Measurements from ENCODE around the gene CEP112. TPM values are rescaled to one million over a fixed set of nuclear protein-coding genes. Genes with fewer than 3 reads are reported as not detected.
"Not testable (repeated sequence)": the region's sequence is repeated elsewhere in the genome, so short reads cannot be mapped to it uniquely, and the experiment has no call there.

Gene CEP112
- total RNA-seq, 1 experiment from 2014 or later: 2.0 TPM

DNA sequence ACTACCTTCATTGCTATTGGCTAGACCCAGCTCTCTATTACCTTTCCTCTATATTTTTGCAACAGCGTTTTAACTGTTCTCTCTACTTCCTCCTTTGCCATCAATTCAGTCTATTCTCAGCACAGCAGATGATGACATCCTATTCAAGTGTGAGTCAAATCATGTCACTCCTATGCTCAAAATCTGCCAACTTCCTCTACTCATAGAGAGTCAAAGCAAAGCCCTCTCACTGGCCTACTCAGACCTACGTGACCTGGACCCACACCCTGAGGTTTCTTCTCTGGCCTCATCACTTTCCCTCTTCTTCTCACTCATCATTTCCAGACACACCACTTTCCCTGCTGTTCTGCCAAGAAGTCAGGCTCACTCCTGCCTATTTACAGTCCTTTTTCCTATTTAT, 341.4 kb downstream of the CEP112 start:
- no peak for DNase-seq
- Histone ChIP-seq H3K36me3 (replicated peaks; ENCODE audit: control insufficient read depth, insufficient read depth, low read length) (no peaks in the 10 kb centered on the region), H3K27me3 (ENCODE audit: control insufficient read depth, insufficient read depth, low read length) (no peaks in the 10 kb centered on the region), H3K4me3 (ENCODE audit: insufficient read depth, low read depth, low read length) (no peak overlapping the region)

DNA sequence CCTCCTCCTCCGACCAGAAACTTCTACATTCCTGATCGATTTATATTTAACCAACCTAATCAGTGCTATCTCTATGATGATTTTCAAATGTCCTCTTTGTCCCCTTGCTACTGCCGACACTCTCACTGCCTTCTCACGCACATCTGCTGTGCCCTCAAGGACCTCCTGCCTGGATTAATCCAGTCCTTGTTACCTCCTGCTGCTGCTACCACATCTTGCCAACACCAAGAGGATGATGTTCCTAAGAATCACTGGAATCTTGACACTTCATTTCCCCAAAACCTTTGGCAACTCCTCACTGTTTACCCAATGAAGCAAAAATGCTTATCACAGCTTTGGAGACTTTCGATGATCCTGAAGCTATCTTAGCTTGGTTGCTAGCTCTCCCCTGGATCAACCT, 343.2 kb downstream of the CEP112 start:
- Histone ChIP-seq H3K27me3 (ENCODE audit: control insufficient read depth, insufficient read depth, low read length) (no peaks in the 10 kb centered on the region), H3K36me3 (replicated peaks; ENCODE audit: control insufficient read depth, insufficient read depth, low read length) (no peaks in the 10 kb centered on the region), H3K4me3 (ENCODE audit: insufficient read depth, low read depth, low read length) (no peak overlapping the region)
- DNase-seq: no peak

- Histone ChIP-seq H3K27me3 (ENCODE audit: control insufficient read depth, insufficient read depth, low read length) (no peaks in the 10 kb centered on the region), H3K4me3 (ENCODE audit: insufficient read depth, low read depth, low read length) (no peak overlapping the region), H3K36me3 (replicated peaks; ENCODE audit: control insufficient read depth, insufficient read depth, low read length) (no peaks in the 10 kb centered on the region)
- DNase-seq: no peak
Measured at GRCh38 chr17:65841089-65841488, 350.8 kb downstream of the CEP112 start.

- H3K4me3 ChIP-seq (ENCODE audit: insufficient read depth, low read depth, low read length); H3K27me3 ChIP-seq (ENCODE audit: control insufficient read depth, insufficient read depth, low read length); DNase-seq; H3K36me3 ChIP-seq (replicated peaks; ENCODE audit: control insufficient read depth, insufficient read depth, low read length): not testable (repeated sequence)
Measured at GRCh38 chr17:65837232-65837631, 354.7 kb downstream of the CEP112 start.

GRCh38 chr17:65833214-65833613, 358.7 kb downstream of the CEP112 start:
- DNase-seq: no peak
- H3K27me3 ChIP-seq (ENCODE audit: control insufficient read depth, insufficient read depth, low read length): no peaks in the 10 kb centered on the region

DNA sequence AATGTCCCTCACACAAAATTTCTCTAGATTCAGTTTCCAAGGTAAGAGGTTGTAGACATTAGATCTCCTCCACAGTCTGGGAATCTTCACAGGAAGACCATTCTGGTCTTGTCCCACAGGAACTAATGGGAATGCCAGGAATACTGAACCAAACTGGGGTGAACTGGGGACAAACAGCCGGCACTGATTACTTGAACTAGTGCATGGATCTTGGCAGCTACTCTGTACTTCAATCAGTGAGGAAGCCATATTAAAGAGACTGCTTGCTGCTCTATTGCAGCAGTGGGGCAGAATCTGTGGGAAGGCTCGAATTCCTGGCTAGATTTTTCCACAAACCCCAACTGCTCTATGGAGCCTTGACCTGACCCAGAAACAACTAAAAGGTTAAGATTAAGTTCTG, 361.6 kb downstream of the CEP112 start:
- Histone ChIP-seq H3K36me3 (replicated peaks; ENCODE audit: control insufficient read depth, insufficient read depth, low read length) (no peaks in the 10 kb centered on the region), H3K4me3 (ENCODE audit: insufficient read depth, low read depth, low read length) (no peak overlapping the region), H3K27me3 (ENCODE audit: control insufficient read depth, insufficient read depth, low read length) (no peaks in the 10 kb centered on the region)
- no peak for DNase-seq

More at GRCh38 chr17:65833214-65833613, 358.7 kb downstream of the CEP112 start:
- no peak overlapping the region for H3K4me3 ChIP-seq (ENCODE audit: insufficient read depth, low read depth, low read length)
- H3K36me3 ChIP-seq (replicated peaks; ENCODE audit: control insufficient read depth, insufficient read depth, low read length): no peaks in the 10 kb centered on the region

- not testable (repeated sequence) for H3K4me3 ChIP-seq (ENCODE audit: insufficient read depth, low read depth, low read length); H3K36me3 ChIP-seq (replicated peaks; ENCODE audit: control insufficient read depth, insufficient read depth, low read length); DNase-seq; H3K27me3 ChIP-seq (ENCODE audit: control insufficient read depth, insufficient read depth, low read length)
Measured at GRCh38 chr17:65826577-65826976, 365.4 kb downstream of the CEP112 start.

DNA sequence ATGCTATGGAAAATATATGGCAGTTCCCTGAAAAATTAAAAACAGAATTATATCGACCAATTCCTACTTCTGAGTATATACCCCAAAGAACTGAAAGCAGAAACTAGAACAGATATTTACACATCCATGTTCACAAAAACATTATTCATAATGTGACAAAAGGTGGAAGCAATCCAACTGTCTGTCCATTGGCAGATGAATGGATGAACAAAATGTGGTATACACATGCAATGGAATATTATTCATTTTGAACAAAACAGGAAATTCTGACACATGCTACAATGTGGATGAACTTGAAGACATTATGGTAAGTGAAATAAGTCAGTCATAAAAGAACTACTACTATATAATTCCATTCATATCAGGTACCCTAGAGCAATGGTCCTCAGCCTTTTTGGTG, 367.0 kb downstream of the CEP112 start:
- H3K4me3 ChIP-seq (ENCODE audit: insufficient read depth, low read depth, low read length): no peak overlapping the region
- H3K27me3 ChIP-seq (ENCODE audit: control insufficient read depth, insufficient read depth, low read length): no peaks in the 10 kb centered on the region
- no peak for DNase-seq
- no peaks in the 10 kb centered on the region for H3K36me3 ChIP-seq (replicated peaks; ENCODE audit: control insufficient read depth, insufficient read depth, low read length)

DNA sequence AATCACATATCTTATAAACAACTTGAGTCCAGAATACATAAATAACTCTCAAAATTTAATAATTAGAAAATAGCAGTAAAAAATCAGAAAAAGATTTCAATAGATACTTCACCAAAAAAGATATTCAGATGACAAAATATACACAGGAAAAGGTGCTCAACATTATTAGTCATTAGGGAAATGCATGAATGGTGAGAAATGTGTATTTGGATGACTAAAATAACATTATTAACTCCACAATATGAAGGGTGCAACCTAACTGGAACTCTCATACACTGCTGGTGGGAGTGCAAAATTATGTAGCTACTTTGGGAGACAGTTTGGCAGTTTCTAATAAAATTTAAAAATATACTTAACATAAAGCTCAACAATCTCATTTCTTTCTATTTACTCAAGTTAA, 368.2 kb downstream of the CEP112 start:
- Histone ChIP-seq H3K4me3 (ENCODE audit: insufficient read depth, low read depth, low read length) (no peak overlapping the region), H3K36me3 (replicated peaks; ENCODE audit: control insufficient read depth, insufficient read depth, low read length) (no peaks in the 10 kb centered on the region), H3K27me3 (ENCODE audit: control insufficient read depth, insufficient read depth, low read length) (no peaks in the 10 kb centered on the region)
- DNase-seq: no peak

- Histone ChIP-seq H3K4me3 (ENCODE audit: insufficient read depth, low read depth, low read length) (no peak overlapping the region), H3K36me3 (replicated peaks; ENCODE audit: control insufficient read depth, insufficient read depth, low read length) (no peaks in the 10 kb centered on the region), H3K27me3 (ENCODE audit: control insufficient read depth, insufficient read depth, low read length) (no peaks in the 10 kb centered on the region)
- DNase-seq: no peak
Measured at GRCh38 chr17:65820811-65821210, 371.1 kb downstream of the CEP112 start.

DNA sequence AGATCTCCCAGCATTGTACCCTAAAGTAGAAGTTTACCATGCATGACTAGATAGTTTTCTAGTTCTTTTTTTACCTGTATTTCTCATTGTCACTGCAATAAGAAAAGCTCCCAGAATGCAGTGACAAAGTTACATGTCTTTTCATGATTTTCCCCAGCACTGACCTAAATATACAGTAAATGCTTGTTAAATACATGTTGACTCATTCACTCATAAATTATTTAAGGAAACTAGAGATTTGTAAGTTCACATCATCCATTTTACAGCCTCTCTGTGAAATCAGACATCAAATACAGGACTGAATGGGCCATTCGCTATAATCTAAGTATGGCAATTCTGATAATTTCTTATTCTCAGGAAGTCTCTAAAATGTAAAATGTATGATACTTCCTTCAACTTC, 371.6 kb downstream of the CEP112 start:
- no peaks in the 10 kb centered on the region for H3K27me3 ChIP-seq (ENCODE audit: control insufficient read depth, insufficient read depth, low read length)
- no peaks in the 10 kb centered on the region for H3K36me3 ChIP-seq (replicated peaks; ENCODE audit: control insufficient read depth, insufficient read depth, low read length)
- H3K4me3 ChIP-seq (ENCODE audit: insufficient read depth, low read depth, low read length): no peak overlapping the region
- no peak for DNase-seq

GRCh38 chr17:65819810-65820209, 372.1 kb downstream of the CEP112 start:
- no peak for DNase-seq
- no peaks in the 10 kb centered on the region for H3K36me3 ChIP-seq (replicated peaks; ENCODE audit: control insufficient read depth, insufficient read depth, low read length)
- no peaks in the 10 kb centered on the region for H3K27me3 ChIP-seq (ENCODE audit: control insufficient read depth, insufficient read depth, low read length)
- H3K4me3 ChIP-seq (ENCODE audit: insufficient read depth, low read depth, low read length): no peak overlapping the region

- no peaks in the 10 kb centered on the region for H3K36me3 ChIP-seq (replicated peaks; ENCODE audit: control insufficient read depth, insufficient read depth, low read length)
- no peak overlapping the region for H3K4me3 ChIP-seq (ENCODE audit: insufficient read depth, low read depth, low read length)
- DNase-seq: no peak
- H3K27me3 ChIP-seq (ENCODE audit: control insufficient read depth, insufficient read depth, low read length): no peaks in the 10 kb centered on the region
Measured at GRCh38 chr17:65817951-65818350, 374.0 kb downstream of the CEP112 start.

GRCh38 chr17:65814418-65814817, 377.5 kb downstream of the CEP112 start:
- Histone ChIP-seq H3K36me3 (replicated peaks; ENCODE audit: control insufficient read depth, insufficient read depth, low read length) (no peaks in the 10 kb centered on the region), H3K27me3 (ENCODE audit: control insufficient read depth, insufficient read depth, low read length) (no peaks in the 10 kb centered on the region), H3K4me3 (ENCODE audit: insufficient read depth, low read depth, low read length) (no peak overlapping the region)
- no peak for DNase-seq

DNA sequence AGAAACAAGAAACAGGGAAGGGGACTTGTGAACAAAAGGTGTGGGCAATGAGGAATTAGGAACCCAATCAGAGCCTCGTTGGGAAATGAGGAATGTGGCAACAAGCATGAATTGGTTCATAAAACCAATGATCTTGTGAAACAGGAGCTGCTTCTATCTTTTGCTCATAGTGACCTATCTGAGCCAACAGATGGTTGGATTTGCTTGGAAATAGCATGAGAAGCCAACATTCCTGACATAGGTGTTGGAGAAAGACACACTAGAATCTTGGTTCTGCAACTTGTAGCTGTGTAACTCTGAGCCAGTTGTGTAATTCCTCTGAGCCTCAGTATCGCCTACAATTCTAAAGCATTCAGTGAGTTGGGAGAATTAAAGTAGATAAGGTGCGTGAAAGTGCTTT, 378.6 kb downstream of the CEP112 start:
- Histone ChIP-seq H3K27me3 (ENCODE audit: control insufficient read depth, insufficient read depth, low read length) (no peaks in the 10 kb centered on the region), H3K4me3 (ENCODE audit: insufficient read depth, low read depth, low read length) (no peak overlapping the region), H3K36me3 (replicated peaks; ENCODE audit: control insufficient read depth, insufficient read depth, low read length) (no peaks in the 10 kb centered on the region)
- DNase-seq: no peak

DNA sequence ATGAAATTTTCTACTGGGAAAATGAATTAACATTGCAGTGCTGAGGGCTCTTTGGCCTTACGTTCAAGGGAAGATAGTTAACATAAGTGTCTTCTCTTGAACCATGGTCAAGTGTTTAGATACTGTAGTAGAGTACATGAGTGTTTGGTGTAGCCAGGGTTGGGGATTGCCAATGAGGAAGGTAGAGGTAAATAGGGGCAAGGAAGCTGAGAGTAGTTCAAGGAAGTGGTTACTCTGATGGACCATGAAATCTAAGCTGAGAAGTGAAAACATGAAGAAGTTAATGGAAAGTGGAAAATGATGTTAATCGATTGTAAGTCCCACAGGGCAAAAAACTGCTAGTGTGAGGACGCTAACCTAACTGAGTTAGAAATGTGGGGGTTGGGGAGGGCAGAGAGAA, 380.9 kb downstream of the CEP112 start:
- Histone ChIP-seq H3K27me3 (ENCODE audit: control insufficient read depth, insufficient read depth, low read length) (no peaks in the 10 kb centered on the region), H3K36me3 (replicated peaks; ENCODE audit: control insufficient read depth, insufficient read depth, low read length) (no peaks in the 10 kb centered on the region), H3K4me3 (ENCODE audit: insufficient read depth, low read depth, low read length) (no peak overlapping the region)
- no peak for DNase-seq

All from H7 (cell line).